ENCODE data around the gene HSD17B14. TPM values are rescaled to one million over a fixed set of nuclear protein-coding genes. Genes with fewer than 3 reads are reported as not detected.

Gene HSD17B14
- total RNA-seq, 1 experiment from 2014 or later: 11.2 TPM

DNA sequence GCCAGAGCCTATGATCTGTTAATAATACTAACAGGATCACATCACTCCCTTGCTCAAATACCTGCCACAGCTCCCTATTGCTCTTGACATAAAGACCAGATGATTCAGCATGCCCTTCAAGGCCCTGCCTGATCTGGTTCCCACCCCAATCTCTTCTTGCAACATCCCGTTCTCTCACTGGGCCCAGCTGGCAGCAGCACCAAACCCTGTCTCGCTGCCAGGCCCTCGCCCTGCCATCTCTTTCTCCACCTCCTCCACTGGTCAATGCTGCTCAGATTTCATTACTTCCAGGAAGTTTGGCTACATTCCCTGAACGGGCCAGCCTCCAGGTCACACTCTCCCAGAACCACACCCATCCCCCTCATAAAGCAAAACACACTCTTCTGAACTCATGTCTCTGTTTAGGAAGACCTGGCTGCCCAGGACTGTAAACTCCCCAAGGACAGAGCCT lies 16.9 kb downstream of the HSD17B14 start:
- H2BK15ac ChIP-seq (ENCODE audit: low read depth, low read length): no peak overlapping the region
- H3K4ac ChIP-seq (ENCODE audit: low read depth, low read length): no peak overlapping the region
- no peaks in the 10 kb centered on the region for H3K4me1 ChIP-seq (ENCODE audit: insufficient read depth, low read length)
- H2BK5ac ChIP-seq (ENCODE audit: insufficient read length, low read length): no peak overlapping the region
- H2AK5ac ChIP-seq (ENCODE audit: insufficient read length, low read length): no peak overlapping the region
- no peak overlapping the region for H4K91ac ChIP-seq (ENCODE audit: insufficient read length, low read depth, low read length)
- no peak overlapping the region for H2BK120ac ChIP-seq (ENCODE audit: low read depth, low read length, poor library complexity, severe bottlenecking)
- H3K4me1 Mint-ChIP-seq: peaks cover 4 to 6% of the 10 kb centered on the region in 2 experiments
- H3K4me2 ChIP-seq (ENCODE audit: insufficient read depth, insufficient read length, low read length): no peak overlapping the region
- H3K14ac ChIP-seq (ENCODE audit: insufficient read depth, low read length): no peak overlapping the region
- H4K5ac ChIP-seq (ENCODE audit: insufficient read length, low read depth, low read length): no peak overlapping the region
- H3K9me3 Mint-ChIP-seq: no peaks in the 10 kb centered on the region
- no peak overlapping the region for H3K56ac ChIP-seq (ENCODE audit: insufficient read length, low read depth, low read length)
- no peak overlapping the region for H4K8ac ChIP-seq (replicated peaks; ENCODE audit: insufficient read length, low read depth, low read length)
- no peaks in the 10 kb centered on the region for H3K23me2 ChIP-seq (ENCODE audit: insufficient read length, low read depth, low read length, poor library complexity, severe bottlenecking)
- peaks cover 12% of the 10 kb centered on the region for H3K27me3 Mint-ChIP-seq (ENCODE audit: low read depth)
- TF ChIP-seq, protein P1, sequence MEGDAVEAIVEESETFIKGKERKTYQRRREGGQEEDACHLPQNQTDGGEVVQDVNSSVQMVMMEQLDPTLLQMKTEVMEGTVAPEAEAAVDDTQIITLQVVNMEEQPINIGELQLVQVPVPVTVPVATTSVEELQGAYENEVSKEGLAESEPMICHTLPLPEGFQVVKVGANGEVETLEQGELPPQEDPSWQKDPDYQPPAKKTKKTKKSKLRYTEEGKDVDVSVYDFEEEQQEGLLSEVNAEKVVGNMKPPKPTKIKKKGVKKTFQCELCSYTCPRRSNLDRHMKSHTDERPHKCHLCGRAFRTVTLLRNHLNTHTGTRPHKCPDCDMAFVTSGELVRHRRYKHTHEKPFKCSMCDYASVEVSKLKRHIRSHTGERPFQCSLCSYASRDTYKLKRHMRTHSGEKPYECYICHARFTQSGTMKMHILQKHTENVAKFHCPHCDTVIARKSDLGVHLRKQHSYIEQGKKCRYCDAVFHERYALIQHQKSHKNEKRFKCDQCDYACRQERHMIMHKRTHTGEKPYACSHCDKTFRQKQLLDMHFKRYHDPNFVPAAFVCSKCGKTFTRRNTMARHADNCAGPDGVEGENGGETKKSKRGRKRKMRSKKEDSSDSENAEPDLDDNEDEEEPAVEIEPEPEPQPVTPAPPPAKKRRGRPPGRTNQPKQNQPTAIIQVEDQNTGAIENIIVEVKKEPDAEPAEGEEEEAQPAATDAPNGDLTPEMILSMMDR (conservative IDR thresholded peaks at IDR 0.05): no peak
- peak overlapping the region in 2 of 3 experiments; percentile 2 to 3; a peak in 2 of 7 replicates for H3K27ac Mint-ChIP-seq
- no peaks in the 10 kb centered on the region for H3K79me1 ChIP-seq (ENCODE audit: insufficient read depth, low read depth, low read length, poor library complexity, severe bottlenecking)
- H3K36me3 Mint-ChIP-seq (ENCODE audit: insufficient read depth in 1 of 3, low read depth in 3 of 3): no peaks in the 10 kb centered on the region
- no peak overlapping the region for H3K27ac ChIP-seq (ENCODE audit: insufficient read length, low read depth, low read length)
- no CpG with 5 or more reads among the region's 4 CpGs for WGBS (ENCODE audit: extremely low coverage, insufficient read length, low lambda C conversion rate)
- H3K9ac ChIP-seq (ENCODE audit: extremely low read depth, insufficient read length, low read length): no peak overlapping the region
- H3K9me3 ChIP-seq (ENCODE audit: control insufficient read depth, low read depth, low read length): no peaks in the 10 kb centered on the region
- H3T11ph ChIP-seq (ENCODE audit: low read length): no peak overlapping the region
- H4K20me1 ChIP-seq (ENCODE audit: control insufficient read depth, insufficient read depth, insufficient read length): no peaks in the 10 kb centered on the region
- no peak overlapping the region for H3K4me3 Mint-ChIP-seq
- no peak overlapping the region for H2BK12ac ChIP-seq (ENCODE audit: insufficient read length, low read depth, low read length)
- no peak for DNase-seq
- H2AFZ ChIP-seq (ENCODE audit: low read length): no peak overlapping the region
- H3K27me3 ChIP-seq (ENCODE audit: insufficient read depth, low read length): no peaks in the 10 kb centered on the region; the same call in 1 of the 2 replicates
- H3K79me2 ChIP-seq (ENCODE audit: insufficient read depth, low read length): no peaks in the 10 kb centered on the region
- H2BK20ac ChIP-seq (ENCODE audit: low read depth, low read length, poor library complexity, severe bottlenecking): no peak overlapping the region
- no peak overlapping the region for H3K23ac ChIP-seq (ENCODE audit: insufficient read length, low read depth, low read length)
- H3K18ac ChIP-seq (ENCODE audit: insufficient read length, low read depth, low read length): no peak overlapping the region

Measured in H9 (cell line).